Chondrocyte (in vitro differentiated cells): ENCODE measurements around the gene PSMB2. TPM values are rescaled to one million over a fixed set of nuclear protein-coding genes. Genes with fewer than 3 reads are reported as not detected.

ENCODE experiments used
- DNase-seq: peaks from one replicate; pipeline ENCODE4 v3.0.0; 2021; ENCODE audit warnings: mixed read lengths, low spot score
- H3K27ac Mint-ChIP-seq: one replicate; pipeline ENCODE4 v1.8.0; 2021; ENCODE audit warnings: mild to moderate bottlenecking, moderate library complexity, mixed read lengths; ENCODE audit not compliant: unreplicated experiment
- H3K27me3 Mint-ChIP-seq: 2 replicates; pipeline ENCODE4 v1.8.0; 2021; ENCODE audit warnings: low read depth, mixed read lengths
- H3K36me3 Mint-ChIP-seq: 2 replicates; pipeline ENCODE4 v1.8.0; 2021; ENCODE audit warnings: low read depth, mixed read lengths
- H3K4me1 Mint-ChIP-seq: 2 replicates; pipeline ENCODE4 v1.8.0; 2021; ENCODE audit warnings: low read depth, mild to moderate bottlenecking, mixed read lengths
- H3K4me3 Mint-ChIP-seq: one replicate; pipeline ENCODE4 v1.8.0; 2021; ENCODE audit warnings: mild to moderate bottlenecking, moderate library complexity, mixed read lengths; ENCODE audit not compliant: unreplicated experiment
- H3K9me3 Mint-ChIP-seq: 2 replicates; pipeline ENCODE4 v1.8.0; 2021; ENCODE audit warnings: low read depth, mixed read lengths
- total RNA-seq: library from RNA; stranded (reverse); gene quantifications from 3 replicates; pipeline ENCODE4 v1.2.1, GENCODE V29; 2021
- TF ChIP-seq, protein P1 (sequence below): fragments of 200-600 bp; sonication (generic); IDR thresholded peaks from 2 replicates; pipeline ENCODE4 v1.5.0; 2021; ENCODE audit warnings: antibody characterized with exemption, mild to moderate bottlenecking, moderate library complexity

Gene PSMB2
- total RNA-seq, 1 donor from 2014 or later: 58.9 TPM

DNA sequence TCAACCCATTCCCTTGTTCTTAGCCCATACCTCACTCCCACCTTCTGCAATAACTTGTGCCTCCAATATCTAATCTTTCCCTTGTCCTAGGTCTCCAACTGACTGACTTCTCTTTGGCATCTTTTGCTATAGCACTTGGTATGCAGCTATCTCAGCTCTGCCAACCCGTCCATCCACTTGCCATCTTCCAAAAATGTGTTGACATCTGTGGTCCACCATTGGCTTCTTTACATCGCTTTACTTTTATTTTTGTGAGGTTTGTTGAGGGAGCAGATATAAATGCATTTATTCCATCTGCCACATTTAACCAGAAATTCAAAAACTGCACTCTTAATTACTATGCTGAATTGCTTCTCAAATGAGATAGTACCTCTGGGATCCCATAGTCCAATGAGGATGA is 24.9 kb upstream of the PSMB2 start:
- no peak for DNase-seq

DNA sequence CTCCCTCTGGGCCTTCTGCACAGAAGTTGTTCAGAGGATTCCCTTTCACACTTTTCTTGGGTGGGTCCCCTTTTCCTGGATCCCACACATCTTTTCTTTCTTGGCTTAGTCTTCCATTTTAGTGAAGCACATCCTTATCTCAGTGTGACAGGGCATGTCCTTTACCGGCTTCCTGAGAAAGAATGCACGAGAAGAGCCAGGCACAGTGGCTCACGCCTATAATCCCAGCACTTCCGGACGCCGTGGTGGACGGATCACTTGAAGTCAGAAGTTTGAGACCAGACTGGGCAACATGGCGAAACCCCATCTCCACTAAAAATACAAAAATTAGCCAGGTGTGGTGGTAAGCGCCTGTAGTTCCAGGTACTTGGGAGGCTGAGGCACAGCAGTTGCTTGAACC is 22.1 kb upstream of the PSMB2 start:
- H3K27ac Mint-ChIP-seq: no peak overlapping the region
- no peak overlapping the region for H3K4me3 Mint-ChIP-seq
- H3K9me3 Mint-ChIP-seq: no peaks in the 10 kb centered on the region
- H3K27me3 Mint-ChIP-seq: peaks cover 34% of the 10 kb centered on the region
- TF ChIP-seq, protein P1, sequence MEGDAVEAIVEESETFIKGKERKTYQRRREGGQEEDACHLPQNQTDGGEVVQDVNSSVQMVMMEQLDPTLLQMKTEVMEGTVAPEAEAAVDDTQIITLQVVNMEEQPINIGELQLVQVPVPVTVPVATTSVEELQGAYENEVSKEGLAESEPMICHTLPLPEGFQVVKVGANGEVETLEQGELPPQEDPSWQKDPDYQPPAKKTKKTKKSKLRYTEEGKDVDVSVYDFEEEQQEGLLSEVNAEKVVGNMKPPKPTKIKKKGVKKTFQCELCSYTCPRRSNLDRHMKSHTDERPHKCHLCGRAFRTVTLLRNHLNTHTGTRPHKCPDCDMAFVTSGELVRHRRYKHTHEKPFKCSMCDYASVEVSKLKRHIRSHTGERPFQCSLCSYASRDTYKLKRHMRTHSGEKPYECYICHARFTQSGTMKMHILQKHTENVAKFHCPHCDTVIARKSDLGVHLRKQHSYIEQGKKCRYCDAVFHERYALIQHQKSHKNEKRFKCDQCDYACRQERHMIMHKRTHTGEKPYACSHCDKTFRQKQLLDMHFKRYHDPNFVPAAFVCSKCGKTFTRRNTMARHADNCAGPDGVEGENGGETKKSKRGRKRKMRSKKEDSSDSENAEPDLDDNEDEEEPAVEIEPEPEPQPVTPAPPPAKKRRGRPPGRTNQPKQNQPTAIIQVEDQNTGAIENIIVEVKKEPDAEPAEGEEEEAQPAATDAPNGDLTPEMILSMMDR: no peak
- no peaks in the 10 kb centered on the region for H3K4me1 Mint-ChIP-seq
- no peak for DNase-seq
- H3K36me3 Mint-ChIP-seq: no peaks in the 10 kb centered on the region

More for the DNA sequence above, 24.9 kb upstream of the PSMB2 start:
- H3K27ac Mint-ChIP-seq: no peak overlapping the region
- H3K9me3 Mint-ChIP-seq: no peaks in the 10 kb centered on the region
- no peaks in the 10 kb centered on the region for H3K4me1 Mint-ChIP-seq
- TF ChIP-seq, protein P1: no peak
- H3K36me3 Mint-ChIP-seq: no peaks in the 10 kb centered on the region
- H3K27me3 Mint-ChIP-seq: peaks cover 34% of the 10 kb centered on the region
- H3K4me3 Mint-ChIP-seq: no peak overlapping the region

DNA sequence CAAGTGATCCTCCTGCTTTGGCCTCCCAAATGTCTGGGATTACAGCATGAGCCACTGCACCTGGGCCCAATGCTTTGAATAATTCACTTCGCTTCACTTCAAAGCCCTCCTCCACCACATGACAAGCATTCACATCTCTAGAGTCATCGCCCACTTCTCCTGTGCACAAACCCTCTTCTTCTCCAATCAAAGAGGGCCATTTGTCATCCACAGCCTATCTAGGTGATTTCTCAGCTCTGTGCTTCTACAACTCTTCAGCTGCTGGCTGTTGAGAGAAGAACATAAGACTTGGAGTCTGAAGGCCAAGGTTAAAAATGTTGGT is 20.1 kb upstream of the PSMB2 start:
- no peak for DNase-seq
- no peaks in the 10 kb centered on the region for H3K36me3 Mint-ChIP-seq
- H3K4me3 Mint-ChIP-seq: no peak overlapping the region
- H3K27ac Mint-ChIP-seq: no peak overlapping the region
- H3K27me3 Mint-ChIP-seq: peaks cover 18% of the 10 kb centered on the region
- no peaks in the 10 kb centered on the region for H3K9me3 Mint-ChIP-seq
- TF ChIP-seq, protein P1: no peak
- H3K4me1 Mint-ChIP-seq: no peaks in the 10 kb centered on the region

DNA sequence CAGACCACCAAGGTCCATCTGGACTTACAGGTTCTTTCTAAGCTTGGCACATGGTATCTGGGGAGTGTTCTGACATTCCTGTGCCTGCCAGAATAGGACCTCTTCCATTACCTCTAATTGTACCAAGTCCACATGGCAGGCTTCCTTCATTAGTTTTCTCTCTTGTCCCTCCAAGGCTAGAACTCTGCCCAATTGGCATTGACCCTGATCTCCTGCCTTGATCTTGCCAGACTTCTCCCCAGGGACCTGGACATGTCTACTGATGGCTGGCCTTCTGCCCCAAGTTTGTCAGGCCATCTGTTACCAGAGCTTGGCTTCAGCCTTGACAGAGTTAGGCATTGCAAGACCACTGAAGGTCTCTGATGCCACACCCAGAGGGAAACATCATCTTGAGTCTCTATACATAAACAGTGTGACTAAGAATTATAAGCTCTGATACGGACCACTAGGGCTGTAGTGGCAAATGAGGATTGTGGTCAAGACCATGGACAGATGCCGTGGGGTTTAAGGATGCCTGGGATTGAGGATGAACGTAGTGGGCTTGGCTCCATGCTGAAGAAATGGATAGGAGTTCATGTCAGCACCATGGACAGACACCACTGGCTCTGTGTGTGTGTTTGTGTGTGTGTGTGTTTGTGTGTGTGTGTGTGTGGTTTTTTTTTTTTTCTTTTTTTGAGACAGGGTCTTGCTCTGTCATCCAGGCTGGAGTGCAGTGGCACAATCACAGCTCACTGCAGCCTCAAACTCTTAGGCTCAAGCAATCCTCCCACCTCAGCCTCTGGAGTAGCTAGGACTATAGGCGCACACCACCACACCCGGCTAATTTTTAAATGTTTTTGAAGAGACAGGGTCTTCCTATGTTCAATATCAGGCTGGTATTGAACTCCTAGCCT is 19.5 kb upstream of the PSMB2 start:
- TF ChIP-seq, protein P1: no peak
- no peaks in the 10 kb centered on the region for H3K4me1 Mint-ChIP-seq
- H3K27ac Mint-ChIP-seq: no peak overlapping the region

DNA sequence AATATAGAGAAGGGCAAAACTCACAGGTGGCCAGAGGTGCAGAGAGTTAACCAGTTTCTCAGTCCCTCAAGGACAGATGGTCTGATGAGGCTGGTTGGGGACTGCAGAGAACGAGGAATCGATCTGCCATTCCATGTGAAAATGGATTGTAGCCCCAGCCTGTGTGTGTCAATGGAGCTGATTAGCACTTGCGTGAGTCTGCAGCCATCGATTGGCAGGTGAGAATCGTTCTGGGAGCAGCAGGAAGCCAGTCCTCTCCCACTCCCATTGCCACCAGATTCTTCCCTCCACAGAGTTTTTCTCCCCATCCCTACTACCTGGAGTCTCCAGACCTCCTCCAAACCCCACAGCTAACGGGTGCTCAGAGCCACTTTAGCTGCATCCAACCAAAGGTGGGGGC is 18.3 kb upstream of the PSMB2 start:
- no peak for DNase-seq
- H3K27ac Mint-ChIP-seq: no peak overlapping the region
- no peaks in the 10 kb centered on the region for H3K9me3 Mint-ChIP-seq
- peaks cover 16% of the 10 kb centered on the region for H3K27me3 Mint-ChIP-seq
- no peaks in the 10 kb centered on the region for H3K4me1 Mint-ChIP-seq
- TF ChIP-seq, protein P1: no peak
- no peak overlapping the region for H3K4me3 Mint-ChIP-seq
- H3K36me3 Mint-ChIP-seq: no peaks in the 10 kb centered on the region

More for the DNA sequence above, 19.5 kb upstream of the PSMB2 start:
- peaks cover 15% of the 10 kb centered on the region for H3K27me3 Mint-ChIP-seq
- no peak for DNase-seq
- no peaks in the 10 kb centered on the region for H3K9me3 Mint-ChIP-seq
- H3K36me3 Mint-ChIP-seq: no peaks in the 10 kb centered on the region
- H3K4me3 Mint-ChIP-seq: no peak overlapping the region
